ENCODE data around the gene MOB3B.

Gene MOB3B

GRCh38 chr9:27353474-27354229 is 176.0 kb downstream of the MOB3B start:
- peak; percentile 25 for DNase-seq (ENCODE audit: low spot score)
- no peak for TF ChIP-seq CTCF (IDR thresholded peaks at IDR 0.05; ENCODE audit: extremely low read depth, missing control alignments)

- TF ChIP-seq CTCF (IDR thresholded peaks at IDR 0.05; ENCODE audit: extremely low read depth, missing control alignments): no peak
- DNase-seq (ENCODE audit: low spot score): no peak
Measured at GRCh38 chr9:27353166-27353473, 176.5 kb downstream of the MOB3B start.

GRCh38 chr9:27352457-27353165 is 177.0 kb downstream of the MOB3B start:
- TF ChIP-seq CTCF (IDR thresholded peaks at IDR 0.05; ENCODE audit: extremely low read depth, missing control alignments): no peak
- no peak for DNase-seq (ENCODE audit: low spot score)

- no peak for DNase-seq (ENCODE audit: low spot score)
- no peak for TF ChIP-seq CTCF (IDR thresholded peaks at IDR 0.05; ENCODE audit: extremely low read depth, missing control alignments)
Measured at GRCh38 chr9:27351438-27351837, 178.2 kb downstream of the MOB3B start.

GRCh38 chr9:27350382-27350976 is 179.1 kb downstream of the MOB3B start:
- no peak for DNase-seq (ENCODE audit: low spot score)
- no peak for TF ChIP-seq CTCF (IDR thresholded peaks at IDR 0.05; ENCODE audit: extremely low read depth, missing control alignments)

GRCh38 chr9:27349698-27350080 is 179.9 kb downstream of the MOB3B start:
- TF ChIP-seq CTCF (IDR thresholded peaks at IDR 0.05; ENCODE audit: extremely low read depth, missing control alignments): no peak
- no peak for DNase-seq (ENCODE audit: low spot score)

Data from GM20000 (cell line).